Left forelimb (tissue), 1 donor: ENCODE measurements around the gene FUT2.
"Not testable (repeated sequence)": the region's sequence is repeated elsewhere in the genome, so short reads cannot be mapped to it uniquely, and the experiment has no call there.

Experiments used
- DNase-seq: peaks from one replicate; pipeline ENCODE4 v3.0.0-alpha.2; 2018; ENCODE audit warnings: low spot score

Gene FUT2

GRCh38 chr19:48670699-48671445 is 24.9 kb upstream of the FUT2 start:
- no peak for DNase-seq

DNA sequence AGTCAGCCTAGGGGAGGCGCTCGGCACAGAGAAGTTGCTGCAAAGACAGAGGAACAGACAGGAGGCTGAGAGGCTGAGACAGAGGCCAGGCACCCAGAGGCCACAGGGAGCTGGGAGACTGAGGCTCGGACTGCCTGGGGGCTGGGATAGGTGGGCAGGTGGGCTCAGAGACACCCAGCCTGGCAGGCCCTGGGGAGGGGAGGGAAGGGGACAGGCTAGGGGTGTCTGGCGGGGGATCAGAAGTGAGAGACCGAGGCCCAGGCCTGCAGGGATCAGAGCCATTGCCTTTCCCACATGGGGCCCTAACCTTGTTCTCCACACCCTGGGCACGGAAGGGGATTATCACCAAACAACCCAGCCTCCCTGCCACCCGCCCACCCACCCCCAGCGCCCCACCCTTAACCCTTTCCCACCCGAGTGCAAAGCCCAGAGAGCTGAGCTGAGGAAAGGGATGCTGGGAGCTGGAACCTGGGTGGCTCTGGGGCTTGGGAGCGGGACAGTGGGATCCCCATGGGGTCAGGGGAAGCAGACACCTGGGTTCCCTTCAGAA is 24.2 kb upstream of the FUT2 start:
- DNase-seq = no peak

GRCh38 chr19:48672994-48673393 is 22.8 kb upstream of the FUT2 start, which contains the start of gene NTN5:
Gene NTN5 (minus strand): TSS chr19:48673017. CDS start chr19:48670986, 2,031 bp downstream.
- DNase-seq = no peak

GRCh38 chr19:48673436-48674100 is 22.2 kb upstream of the FUT2 start:
- DNase-seq = no peak

DNA sequence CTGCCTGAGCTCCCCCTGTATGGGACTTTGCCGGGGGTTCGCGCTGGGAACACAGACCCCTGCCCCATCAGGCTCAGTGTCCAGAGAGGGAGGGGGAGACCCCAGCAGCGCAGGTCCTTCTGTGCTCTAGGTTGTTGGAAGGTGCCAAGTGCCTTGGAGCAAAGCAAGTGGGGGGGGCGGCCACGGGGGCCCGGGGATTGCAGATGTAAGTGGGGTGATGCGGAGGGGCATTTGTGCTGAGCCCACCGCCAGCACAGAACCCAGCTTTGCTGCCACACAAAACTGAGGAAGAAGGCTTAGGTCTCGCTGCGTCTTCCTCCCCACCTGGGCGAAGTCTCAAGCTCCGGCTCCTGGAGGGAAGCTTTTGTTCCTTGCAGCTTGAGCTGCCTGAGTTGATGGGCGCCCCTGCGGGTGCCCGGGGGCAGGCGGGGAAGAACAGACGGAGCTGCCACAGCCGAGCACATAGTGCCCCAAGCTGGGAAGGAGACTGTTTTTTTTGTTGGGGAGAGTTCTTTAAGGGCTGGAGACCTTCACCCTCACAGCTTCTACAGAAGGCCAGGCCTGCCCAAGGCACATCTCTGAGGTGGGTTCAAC is 21.5 kb upstream of the FUT2 start:
- DNase-seq = no peak

- peak; percentile 82 for DNase-seq
Measured at GRCh38 chr19:48674921-48675824, 20.6 kb upstream of the FUT2 start.

DNA sequence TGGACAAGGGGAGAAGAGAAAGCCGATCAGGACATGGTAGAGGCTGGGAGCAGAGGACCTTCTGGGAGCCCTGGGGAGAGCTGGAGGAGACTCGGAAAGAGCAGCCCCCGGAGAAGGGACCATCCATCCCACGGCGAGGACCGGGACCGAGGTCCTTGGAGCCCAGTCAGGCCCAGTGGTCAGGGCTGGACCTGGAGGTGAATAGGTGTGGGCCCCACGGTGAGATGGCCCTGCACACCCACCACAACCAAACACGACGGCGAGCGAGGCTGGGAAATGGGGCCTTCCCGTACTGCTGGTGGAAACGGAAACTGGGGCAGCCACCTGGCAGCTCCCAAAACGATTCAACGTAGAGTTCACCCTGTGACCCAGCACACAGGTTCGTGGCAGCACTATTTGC is 19.3 kb upstream of the FUT2 start:
- no peak for DNase-seq

DNA sequence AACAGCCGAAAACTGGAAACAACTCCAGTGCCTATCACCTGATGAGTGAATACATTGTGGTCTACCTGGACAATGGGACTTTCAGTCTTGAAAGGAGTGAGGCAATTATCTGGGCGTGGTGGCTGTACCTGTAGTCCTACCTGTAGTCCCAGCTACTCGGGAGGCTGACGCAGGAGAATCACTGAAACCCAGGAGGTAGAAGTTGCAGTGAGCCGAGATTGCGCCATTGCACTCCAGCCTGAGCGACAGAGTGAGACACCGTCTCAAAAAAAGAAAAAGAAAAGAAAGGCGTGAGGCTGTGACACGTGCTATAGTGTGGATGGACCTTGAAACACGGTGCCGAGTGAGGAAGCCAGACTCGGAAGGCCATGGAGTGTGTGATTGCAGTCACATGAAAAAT is 18.9 kb upstream of the FUT2 start:
- DNase-seq = no peak

GRCh38 chr19:48678201-48678600 is 17.6 kb upstream of the FUT2 start:
- DNase-seq = no peak

DNA sequence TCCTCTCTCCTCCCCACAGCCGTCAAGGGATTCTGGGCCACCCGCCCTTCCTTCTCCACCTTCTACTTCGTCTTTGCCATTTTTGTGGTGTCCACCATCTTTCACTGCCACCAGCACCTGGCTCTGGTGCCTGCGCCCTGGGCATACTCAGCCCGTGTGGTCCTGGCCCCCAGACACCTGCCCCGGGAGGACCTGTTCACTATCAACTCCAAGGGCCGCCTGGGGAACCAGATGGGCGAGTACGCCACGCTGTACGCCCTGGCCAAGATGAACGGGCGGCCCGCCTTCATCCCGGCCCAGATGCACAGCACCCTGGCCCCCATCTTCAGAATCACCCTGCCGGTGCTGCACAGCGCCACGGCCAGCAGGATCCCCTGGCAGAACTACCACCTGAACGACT is 15.8 kb upstream of the FUT2 start:
- not testable (repeated sequence) for DNase-seq

GRCh38 chr19:48680436-48681126 is 15.2 kb upstream of the FUT2 start:
- DNase-seq = no peak

DNA sequence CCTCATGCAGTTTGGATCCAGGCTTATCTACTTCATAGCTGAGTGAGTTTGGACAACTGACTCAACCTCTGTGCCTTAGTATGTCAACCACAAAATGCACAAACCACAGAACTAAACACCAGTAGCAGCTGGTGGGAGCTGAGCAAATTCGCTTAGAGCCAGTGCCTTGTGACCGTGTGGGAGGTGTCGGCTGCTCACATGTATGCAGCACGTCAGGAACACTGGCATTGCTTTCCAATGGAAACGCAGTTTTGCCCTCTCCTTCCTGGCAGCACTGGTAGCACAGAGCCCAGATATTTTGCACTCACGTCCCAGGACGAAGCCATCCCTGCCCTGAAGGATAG is 14.7 kb upstream of the FUT2 start:
- no peak for DNase-seq

DNA sequence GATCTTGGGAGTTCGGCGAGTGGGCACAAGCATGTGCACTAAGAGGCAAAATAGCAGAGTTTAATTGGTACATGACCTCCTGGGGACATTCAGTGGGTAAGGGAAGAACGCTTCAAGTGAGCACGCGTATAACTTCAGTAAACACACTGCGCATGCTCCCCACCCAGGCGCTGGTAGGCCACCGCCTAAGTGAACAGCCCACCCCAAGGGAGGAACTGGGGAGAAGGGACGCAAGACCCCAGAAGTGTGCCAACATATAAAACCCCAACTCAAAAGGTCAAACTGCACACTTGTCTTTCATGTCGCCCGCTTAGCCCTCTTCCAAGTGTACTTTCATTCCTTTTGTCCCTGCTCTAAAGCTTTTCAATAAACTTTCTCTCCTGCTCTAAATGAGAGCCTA is 12.4 kb upstream of the FUT2 start:
- DNase-seq = no peak

GRCh38 chr19:48685583-48685982 is 10.2 kb upstream of the FUT2 start:
- no peak for DNase-seq

- DNase-seq = no peak
Measured at GRCh38 chr19:48686088-48686487, 9.7 kb upstream of the FUT2 start.

GRCh38 chr19:48686637-48687036 is 9.1 kb upstream of the FUT2 start:
- DNase-seq = not testable (repeated sequence)

DNA sequence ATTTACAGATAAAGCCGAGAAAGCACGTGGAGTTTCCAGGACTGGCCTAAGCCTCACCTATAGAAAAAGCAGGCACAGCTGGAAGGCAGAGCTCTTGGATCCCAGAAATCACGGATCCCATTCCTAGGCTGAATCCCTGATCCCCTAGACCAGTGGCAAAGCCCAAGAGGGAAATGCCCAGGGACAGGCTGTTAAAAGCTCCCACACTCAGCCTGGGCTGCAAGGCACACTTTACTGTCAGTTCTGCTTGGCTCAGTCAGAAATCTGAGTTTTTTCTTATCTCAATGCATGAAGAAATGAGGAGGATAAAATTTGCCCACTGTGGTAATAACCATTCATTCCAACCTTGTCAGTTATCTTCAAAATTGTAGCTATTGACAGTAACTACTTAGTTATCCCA is 8.0 kb upstream of the FUT2 start:
- no peak for DNase-seq

- no peak for DNase-seq
Measured at GRCh38 chr19:48689449-48689848, 6.3 kb upstream of the FUT2 start.

- DNase-seq = not testable (repeated sequence)
Measured at GRCh38 chr19:48693629-48694028, 2.1 kb upstream of the FUT2 start.

- no peak for DNase-seq
Measured at GRCh38 chr19:48696353-48697010, 711 bp downstream of the FUT2 start.

- no peak for DNase-seq
Measured at GRCh38 chr19:48698046-48698445, 2.3 kb downstream of the FUT2 start.
